B cell (primary cell): ENCODE results near the gene LILRB1. TPM values are rescaled to one million over a fixed set of nuclear protein-coding genes. Genes with fewer than 3 reads are reported as not detected.
"Not testable (repeated sequence)": the region's sequence is repeated elsewhere in the genome, so short reads cannot be mapped to it uniquely, and the experiment has no call there.

Experiments
- ATAC-seq: fragments of 200-7000 bp; cut with Tn5 transposase; one replicate; pipeline ENCODE4 v1.10.0; 2021; ENCODE audit warnings: low read depth, mild to moderate bottlenecking, moderate number of reproducible peaks, moderate library complexity
- CTCF ChIA-PET: fragments of 350-600 bp; sonication (Branson Sonifier 250); formaldehyde crosslinking; loops from one replicate; lab custom pipeline; 2021; ENCODE audit warnings: antibody characterized with exemption, inconsistent platforms; lab: Charles Lee
- POLR2A ChIA-PET: fragments of 350-600 bp; sonication (Branson Sonifier 250); formaldehyde crosslinking; loops from one replicate; lab custom pipeline; 2021; ENCODE audit warnings: antibody characterized with exemption; lab: Charles Lee
- DNase-seq: peaks from one replicate; pipeline ENCODE4 v3.0.0; 2013
- H2AFZ ChIP-seq: 2 replicates; pipeline ENCODE4 v1.6.1; 2012; ENCODE audit warnings: mild to moderate bottlenecking, low read depth, low read length; ENCODE audit not compliant: insufficient read depth, poor library complexity, severe bottlenecking
- H3K27ac ChIP-seq, 2 donors: 1 replicate in 1 of 2; 2 replicates in 1 of 2; pipeline ENCODE4 v1.5.1; 2012 to 2013; ENCODE audit warnings: low read length in 2 of 2, mild to moderate bottlenecking in 2 of 2, moderate library complexity in 1 of 2
- H3K27me3 ChIP-seq, 4 experiments: fragments of 200-600 bp in 1 of 4; sonication (generic) in 1 of 4; replicated peaks in 1 of 4; 1 replicate in 2 of 4; 2 replicates in 2 of 4; pipeline versions ENCODE4 v1.6.1 to v1.7.0; 2013 to 2016; ENCODE audit warnings: low read length in 3 of 4, mild to moderate bottlenecking in 2 of 4, mixed read lengths in 1 of 4, moderate library complexity in 1 of 4; ENCODE audit not compliant: insufficient read depth in 4 of 4, control insufficient read depth in 3 of 4; ENCODE audit errors: control extremely low read depth in 1 of 4
- H3K36me3 ChIP-seq, 2 experiments: replicated peaks in 1 of 2; 1 replicate in 1 of 2; 2 replicates in 1 of 2; pipeline versions ENCODE4 v1.6.1 to v1.7.1; 2013; ENCODE audit warnings: low read length in 1 of 2; ENCODE audit not compliant: insufficient read depth in 2 of 2, control insufficient read depth in 1 of 2; ENCODE audit errors: control extremely low read depth in 1 of 2, extremely low read depth in 1 of 2
- H3K4me1 ChIP-seq, 2 donors: fragments of 200-600 bp in 1 of 2; sonication (generic) in 1 of 2; 1 replicate in 1 of 2; 2 replicates in 1 of 2; pipeline versions ENCODE4 v1.5.1 to v1.6.1; 2013 to 2017; ENCODE audit warnings: low read length in 2 of 2; ENCODE audit not compliant: control insufficient read depth in 2 of 2, insufficient read depth in 2 of 2
- H3K4me2 ChIP-seq: replicated peaks from 2 replicates; pipeline ENCODE3; 2012; ENCODE audit warnings: mild to moderate bottlenecking, low read depth, low read length; ENCODE audit not compliant: poor library complexity, severe bottlenecking
- H3K4me3 ChIP-seq, 5 experiments: fragments of 200-600 bp in 1 of 5; sonication (generic) in 1 of 5; 1 replicate in 3 of 5; 2 replicates in 2 of 5; pipeline versions ENCODE4 v1.5.1 to v1.7.0; 2011 to 2016; ENCODE audit warnings: low read length in 4 of 5, mild to moderate bottlenecking in 4 of 5, low read depth in 2 of 5, control low read depth in 1 of 5, moderate library complexity in 1 of 5; ENCODE audit not compliant: insufficient read depth in 1 of 5; ENCODE audit errors: control extremely low read depth in 1 of 5, extremely low read depth in 1 of 5
- H3K79me2 ChIP-seq: fragments of 200-600 bp; sonication (generic); one replicate; pipeline ENCODE4 v1.6.0; 2016; ENCODE audit warnings: low read length; ENCODE audit not compliant: control insufficient read depth, insufficient read depth
- H3K9ac ChIP-seq: fragments of 200-600 bp; sonication (generic); 2 replicates; pipeline ENCODE4 v1.6.1; 2017; ENCODE audit warnings: mild to moderate bottlenecking, low read length, moderate library complexity
- H3K9me3 ChIP-seq, 3 donors: one replicate each; pipeline versions ENCODE4 v1.6.1 to v1.7.1; 2013; ENCODE audit warnings: low read length in 2 of 3; ENCODE audit not compliant: control insufficient read depth in 2 of 3, insufficient read depth in 1 of 3; ENCODE audit errors: control extremely low read depth in 1 of 3
- H4K20me1 ChIP-seq: 2 replicates; pipeline ENCODE4 v1.6.0; 2012; ENCODE audit warnings: mild to moderate bottlenecking, low read length; ENCODE audit not compliant: insufficient read depth, control insufficient read depth, poor library complexity, severe bottlenecking
- H3K27ac Mint-ChIP-seq: one replicate; pipeline ENCODE4 v1.8.0; 2021; ENCODE audit warnings: mixed read lengths
- H3K27me3 Mint-ChIP-seq: one replicate; pipeline ENCODE4 v1.8.0; 2021; ENCODE audit warnings: mixed read lengths
- H3K4me1 Mint-ChIP-seq: one replicate; pipeline ENCODE4 v1.8.0; 2021; ENCODE audit warnings: mixed read lengths
- H3K4me3 Mint-ChIP-seq: one replicate; pipeline ENCODE4 v1.8.0; 2021; ENCODE audit warnings: mixed read lengths
- H3K9me3 Mint-ChIP-seq: one replicate; pipeline ENCODE4 v1.8.0; 2022; ENCODE audit warnings: mixed read lengths; ENCODE audit not compliant: insufficient read depth
- CTCF ChIP-seq: fragments of 200-600 bp; IDR thresholded peaks from one replicate; pipeline ENCODE4 v1.8.0; 2022; ENCODE audit warnings: antibody characterized with exemption, mild to moderate bottlenecking
- EZH2 ChIP-seq: IDR thresholded peaks from 2 replicates; pipeline ENCODE4 v1.6.1; 2012; ENCODE audit warnings: borderline replicate concordance, low read depth, mild to moderate bottlenecking, moderate library complexity, low read length; ENCODE audit not compliant: insufficient read depth, poor library complexity, severe bottlenecking
- WGBS: methylation state at CpG from one replicate; pipeline ENCODE4 v1.1.5; 2013; ENCODE audit warnings: missing lambda C conversion rate; ENCODE audit not compliant: insufficient coverage; 5-methylcytosine and 5-hydroxymethylcytosine counted together
- intact Hi-C: fragments of 100-400 bp; cut with micrococcal nuclease; formaldehyde crosslinking; loops from one replicate; pipeline ENCODE4 v1.10.0; 2022
- polyA plus RNA-seq: library from polyadenylated mRNA; depleted of rRNA; stranded (reverse); fragments of >200 nt; gene quantifications from 2 replicates; pipeline ENCODE4 v1.2.3, GENCODE V29; 2012
- total RNA-seq, 2 donors: library from RNA; stranded (reverse); fragments of 120-200 nt in 1 of 2; gene quantifications; 1 replicate in 1 of 2; 2 replicates in 1 of 2; pipeline versions ENCODE4 v1.2.3 to v1.2.4, GENCODE V29; 2013 to 2022

LILRB1 gene
- total and polyA plus RNA-seq, 2 donors (not counting 1 experiment from before 2014, with no cell fraction given): 138 to 170 TPM

GRCh38 chr19:54633401-54633800 is 3.1 kb downstream of the LILRB1 start:
- WGBS: 86% methylated on average over 3 of the region's 7 CpGs
- POLR2A ChIA-PET: interaction anchor here (0.6 kb wide), 1 partner anchor 650 kb away, joined by 4 read pairs; no protein-coding TSS in a partner anchor

GRCh38 chr19:54636081-54636480 is 5.8 kb downstream of the LILRB1 start:
- H2AFZ ChIP-seq, H3K27me3 ChIP-seq, H3K4me3 ChIP-seq, H3K4me1 ChIP-seq, H3K27ac ChIP-seq, H3K9me3 ChIP-seq, intact Hi-C loops, H3K4me3 Mint-ChIP-seq, H3K4me1 Mint-ChIP-seq, DNase-seq, CTCF ChIA-PET, POLR2A ChIA-PET, H3K9ac ChIP-seq, ATAC-seq, H3K4me2 ChIP-seq, H3K27me3 Mint-ChIP-seq, H3K9me3 Mint-ChIP-seq: not testable (repeated sequence)
- peak overlapping the region; percentile 63 for H3K27ac Mint-ChIP-seq
- Histone ChIP-seq H3K36me3 (peaks cover 0 to 40% of the 10 kb centered on the region in 2 experiments), H4K20me1 (peaks cover 20% of the 10 kb centered on the region), H3K79me2 (peaks cover 11% of the 10 kb centered on the region)
- 76% methylated on average over 12 of the region's 12 CpGs for WGBS

More at GRCh38 chr19:54633401-54633800, 3.1 kb downstream of the LILRB1 start:
- Mint-ChIP-seq H3K9me3 (no peaks in the 10 kb centered on the region), H3K4me3 (no peak overlapping the region), H3K27me3 (no peaks in the 10 kb centered on the region), H3K4me1 (peaks cover 28% of the 10 kb centered on the region), H3K27ac (no peak overlapping the region)
- H3K27me3 ChIP-seq: no peaks in the 10 kb centered on the region
- H3K9me3 ChIP-seq: no peaks in the 10 kb centered on the region
- peaks cover 38% of the 10 kb centered on the region for H3K79me2 ChIP-seq
- H2AFZ ChIP-seq: no peak overlapping the region
- CTCF ChIA-PET: interaction anchor here (0.6 kb wide), 1 partner anchor 899 kb away, joined by 3 read pairs; no protein-coding TSS in a partner anchor
- ATAC-seq (no peak), DNase-seq (no peak)
- H4K20me1 ChIP-seq: peaks cover 32% of the 10 kb centered on the region
- H3K4me2 ChIP-seq: no peak overlapping the region
- no peak overlapping the region for H3K4me3 ChIP-seq
- H3K9ac ChIP-seq: no peak overlapping the region
- TF ChIP-seq EZH2 (no peak), CTCF (no peak)
- intact Hi-C loops: no loop called here
- peaks cover 30 to 34% of the 10 kb centered on the region in 2 donors for H3K4me1 ChIP-seq
- H3K27ac ChIP-seq: peak overlapping the region in 1 of 2 donors; percentile 6
- H3K36me3 ChIP-seq: peaks cover 0 to 50% of the 10 kb centered on the region in 2 experiments
